ENCODE measurements around the gene SPATA18.

The SPATA18 gene, protein sequence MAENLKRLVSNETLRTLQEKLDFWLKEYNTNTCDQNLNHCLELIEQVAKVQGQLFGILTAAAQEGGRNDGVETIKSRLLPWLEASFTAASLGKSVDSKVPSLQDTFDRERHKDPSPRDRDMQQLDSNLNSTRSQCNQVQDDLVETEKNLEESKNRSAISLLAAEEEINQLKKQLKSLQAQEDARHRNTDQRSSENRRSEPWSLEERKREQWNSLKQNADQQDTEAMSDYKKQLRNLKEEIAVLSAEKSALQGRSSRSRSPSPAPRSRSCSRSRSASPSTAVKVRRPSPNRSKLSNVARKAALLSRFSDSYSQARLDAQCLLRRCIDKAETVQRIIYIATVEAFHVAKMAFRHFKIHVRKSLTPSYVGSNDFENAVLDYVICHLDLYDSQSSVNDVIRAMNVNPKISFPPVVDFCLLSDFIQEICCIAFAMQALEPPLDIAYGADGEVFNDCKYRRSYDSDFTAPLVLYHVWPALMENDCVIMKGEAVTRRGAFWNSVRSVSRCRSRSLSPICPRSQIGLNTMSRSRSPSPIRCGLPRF

DNA sequence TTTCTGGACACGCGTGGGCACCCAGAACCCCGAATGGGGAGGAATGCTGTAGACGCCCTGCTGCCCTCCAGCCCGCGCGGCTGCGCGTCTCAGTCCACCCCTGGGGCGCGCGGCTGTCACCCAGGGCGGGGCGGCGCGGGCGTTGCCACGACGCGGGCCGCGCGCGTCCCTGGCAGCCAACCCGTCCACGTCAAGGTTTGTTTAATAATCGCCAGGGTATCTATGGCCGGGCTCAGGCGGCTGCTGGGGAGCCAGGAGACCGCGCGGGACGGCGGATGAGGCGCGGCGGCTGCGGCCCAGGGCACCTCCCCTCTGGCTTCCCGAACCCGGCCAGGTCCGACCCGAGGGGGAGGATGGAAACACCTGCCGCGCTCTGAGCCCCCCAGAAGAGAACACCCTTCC, at the start of gene SPATA18:
SPATA18 (plus strand) TSS at position 92 of the 402 bp plus-strand sequence. CDS start 401 bp downstream, outside the sequence.
- DNase-seq: peak; percentile 54

DNA sequence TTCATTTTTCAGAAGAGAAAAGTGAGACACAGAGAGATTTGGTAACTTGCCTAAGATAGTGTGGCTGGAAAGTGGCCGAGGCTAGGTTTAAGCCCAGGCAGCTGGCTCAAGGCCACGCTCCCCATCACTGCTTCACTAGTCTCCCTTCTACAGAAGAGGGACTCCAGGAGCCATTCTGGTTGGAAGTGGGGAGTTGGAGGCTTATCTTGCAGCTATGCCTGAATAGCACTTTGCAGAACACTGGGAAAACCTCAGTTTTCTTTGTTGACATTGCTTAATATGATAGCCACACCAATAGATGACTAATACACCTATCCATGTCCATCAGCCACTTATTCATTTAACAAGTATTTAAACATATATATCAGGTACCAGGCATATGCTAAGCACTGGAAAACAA, 49.5 kb upstream of the SPATA18 start:
- DNase-seq: peak; percentile 55

DNA sequence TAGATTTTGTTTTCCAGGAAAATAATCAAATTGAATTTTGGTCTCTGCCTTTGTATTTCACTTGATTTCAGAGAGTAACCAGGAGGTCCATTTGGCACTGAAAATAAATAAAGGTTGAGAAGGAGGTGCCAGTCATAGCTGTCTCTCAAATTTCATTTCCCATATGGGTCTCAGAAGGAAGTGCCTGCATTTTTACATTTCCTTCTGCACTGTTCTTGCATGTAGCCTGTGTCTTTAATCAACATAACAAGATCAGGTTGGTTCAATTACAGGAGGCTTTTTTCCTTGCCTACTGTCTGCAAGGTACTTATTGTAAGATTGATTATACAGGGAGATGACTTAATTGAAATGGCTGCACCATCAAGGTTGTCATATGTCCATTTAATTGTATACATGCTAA, 46.7 kb upstream of the SPATA18 start:
- DNase-seq: no peak

DNA sequence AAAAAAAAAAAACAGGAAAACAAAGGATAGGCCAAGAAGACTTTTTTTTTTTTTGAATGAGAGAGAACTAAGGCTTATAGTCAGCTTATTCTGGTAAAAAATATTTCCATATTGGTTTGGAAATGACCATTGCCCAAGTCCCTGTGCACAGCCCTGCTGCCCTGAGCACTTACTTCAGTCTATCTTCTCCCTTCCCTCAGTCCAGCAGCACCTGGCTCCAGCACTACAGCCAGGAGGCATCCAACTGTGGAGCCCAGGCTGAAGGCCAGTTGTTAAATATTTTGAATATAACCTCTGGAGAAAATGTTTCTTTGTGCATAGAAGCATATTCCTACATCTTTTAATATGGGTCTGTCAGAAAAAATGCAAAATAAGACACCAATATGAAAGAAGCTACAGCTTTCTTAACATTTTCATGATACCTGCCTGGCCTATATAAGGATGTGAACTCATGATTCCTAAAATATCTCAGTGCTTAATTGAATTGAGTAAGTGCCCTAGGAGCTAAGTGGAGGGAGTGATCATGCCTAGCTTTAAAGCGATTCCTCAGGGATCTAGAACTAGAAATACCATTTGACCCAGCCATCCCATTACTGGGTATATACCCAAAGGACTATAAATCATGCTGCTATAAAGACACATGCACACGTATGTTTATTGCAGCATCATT, 45.4 kb upstream of the SPATA18 start:
- DNase-seq: no peak

DNA sequence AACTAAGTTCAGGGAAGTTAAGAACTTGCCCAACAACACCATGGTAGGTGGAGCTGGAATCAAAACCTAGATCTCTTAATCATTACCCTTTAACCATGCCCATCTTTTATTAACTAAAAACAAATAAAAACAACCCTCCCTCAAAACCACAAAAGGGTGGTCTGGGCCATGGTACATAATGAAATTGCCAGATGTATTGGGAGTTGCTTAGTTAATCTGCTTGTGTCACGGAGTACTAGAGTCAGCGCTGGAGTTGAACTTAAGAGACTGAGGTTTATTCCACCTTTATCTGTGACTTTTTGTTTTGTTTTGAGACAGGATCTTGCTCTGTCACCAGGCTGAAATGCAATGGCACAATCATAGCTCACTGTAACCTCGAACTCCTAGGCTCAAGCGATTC, 44.2 kb upstream of the SPATA18 start:
- DNase-seq: no peak

DNA sequence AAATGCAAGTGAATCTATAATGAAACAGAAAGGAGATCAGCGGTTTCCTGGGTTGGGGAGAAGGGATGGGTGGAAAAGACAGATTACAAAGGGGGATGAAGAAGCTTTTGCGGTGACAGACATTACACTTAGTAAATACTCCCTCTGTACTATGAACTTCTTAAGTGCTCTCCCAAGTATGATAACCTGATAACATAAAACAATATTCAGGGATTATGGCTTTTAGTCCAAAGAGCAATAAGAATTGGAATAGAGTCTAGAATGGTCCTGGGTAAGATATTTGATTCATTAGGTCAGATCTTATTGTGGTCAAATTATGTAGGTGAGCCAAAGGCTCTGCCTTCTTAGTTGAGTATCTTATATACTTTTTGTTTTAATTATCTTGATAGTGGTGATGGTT, 40.1 kb upstream of the SPATA18 start:
- DNase-seq: no peak

DNA sequence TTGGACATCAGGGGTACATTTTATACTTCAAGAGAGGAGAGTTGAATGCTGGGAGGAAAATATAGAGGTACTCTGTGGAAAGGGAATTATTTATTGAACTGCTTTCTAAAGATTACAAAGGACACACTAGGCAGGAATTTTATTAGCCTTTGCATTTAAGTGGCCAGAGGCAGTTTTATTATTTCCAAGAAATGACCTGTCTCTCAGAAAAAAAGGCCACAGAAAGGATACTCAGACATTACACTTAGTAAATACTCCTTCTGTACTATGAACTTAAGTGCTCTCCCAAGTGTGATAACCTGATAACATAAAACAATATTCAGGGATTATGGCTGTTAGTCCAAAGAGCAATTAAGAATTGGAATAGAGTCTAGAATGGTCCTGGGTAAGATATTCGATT, 38.5 kb upstream of the SPATA18 start:
- DNase-seq: no peak

DNA sequence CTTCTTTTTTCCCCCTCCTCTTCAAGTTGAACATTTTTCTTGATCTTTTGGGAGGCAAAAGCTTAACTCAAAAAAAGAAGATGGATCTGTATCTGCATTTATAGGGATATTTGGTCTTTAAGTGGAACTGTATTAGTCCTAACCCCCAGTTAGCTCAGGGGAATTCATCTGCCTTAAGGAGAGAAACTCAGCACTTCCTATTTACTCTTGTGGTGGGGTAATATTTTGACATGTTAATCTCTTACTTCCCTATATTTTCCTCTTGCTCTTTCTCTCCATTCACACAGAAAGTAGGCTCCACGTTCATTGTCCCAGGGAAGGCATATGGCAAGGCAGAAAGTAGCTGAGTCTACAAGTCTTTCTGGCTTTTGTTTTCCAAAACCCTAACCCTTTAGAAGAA, 36.2 kb upstream of the SPATA18 start:
- no peak for DNase-seq

DNA sequence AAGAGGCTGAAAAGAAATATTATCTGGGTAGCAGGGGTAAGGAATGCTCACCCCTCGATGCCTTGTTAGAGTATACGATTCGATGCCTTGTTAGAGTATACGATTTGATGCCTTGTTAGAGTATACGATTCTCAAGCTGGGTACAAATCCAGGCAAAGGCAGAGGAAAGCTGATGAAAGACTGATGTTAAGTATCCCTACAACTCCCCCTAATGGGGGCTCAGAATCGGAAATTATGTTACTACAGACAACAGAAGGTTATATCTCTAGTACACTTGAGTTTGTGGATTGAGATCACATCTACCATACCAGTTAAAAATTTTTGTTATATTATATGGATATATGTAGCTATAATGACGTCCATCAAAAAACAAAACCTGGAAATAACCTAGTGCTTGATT, 35.7 kb upstream of the SPATA18 start:
- peak; percentile 5 for DNase-seq

DNA sequence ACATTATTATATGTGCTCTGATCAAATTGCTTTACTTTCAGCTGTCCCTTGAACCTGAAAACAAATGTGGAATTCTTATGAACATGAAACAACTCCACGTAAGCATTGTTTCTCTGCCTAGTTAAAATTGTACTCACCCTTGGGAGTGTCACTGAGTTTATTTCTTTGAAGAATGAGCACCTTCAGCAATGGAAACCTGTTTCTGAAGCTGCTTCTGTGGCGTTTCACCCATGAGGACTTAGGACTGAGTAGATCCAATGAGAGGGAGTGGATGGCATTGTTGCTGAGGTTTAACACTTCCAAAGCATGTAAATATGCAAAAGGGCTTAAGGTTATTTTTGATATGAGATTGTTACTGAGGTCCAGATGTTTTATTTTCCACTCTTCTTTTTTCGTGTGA, 34.1 kb upstream of the SPATA18 start:
- DNase-seq: no peak

DNA sequence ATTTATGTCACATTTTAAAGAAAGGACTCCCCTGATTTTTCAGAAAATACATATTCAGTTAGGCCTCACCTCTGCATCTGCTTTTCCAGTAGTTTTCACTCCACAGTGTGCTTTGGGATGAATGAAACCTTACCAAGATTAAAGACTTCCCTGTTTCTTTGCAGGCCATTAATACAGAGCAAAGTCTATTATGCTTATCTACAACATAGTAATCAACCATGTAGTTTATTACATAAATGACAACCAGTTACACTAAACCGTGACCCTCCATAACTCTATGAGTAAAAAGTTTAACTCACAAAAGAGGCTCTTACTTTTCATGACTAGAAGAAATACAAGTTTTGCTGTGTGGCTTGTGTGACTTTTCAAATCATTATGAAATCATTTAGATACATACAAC, 33.3 kb upstream of the SPATA18 start:
- DNase-seq: no peak

DNA sequence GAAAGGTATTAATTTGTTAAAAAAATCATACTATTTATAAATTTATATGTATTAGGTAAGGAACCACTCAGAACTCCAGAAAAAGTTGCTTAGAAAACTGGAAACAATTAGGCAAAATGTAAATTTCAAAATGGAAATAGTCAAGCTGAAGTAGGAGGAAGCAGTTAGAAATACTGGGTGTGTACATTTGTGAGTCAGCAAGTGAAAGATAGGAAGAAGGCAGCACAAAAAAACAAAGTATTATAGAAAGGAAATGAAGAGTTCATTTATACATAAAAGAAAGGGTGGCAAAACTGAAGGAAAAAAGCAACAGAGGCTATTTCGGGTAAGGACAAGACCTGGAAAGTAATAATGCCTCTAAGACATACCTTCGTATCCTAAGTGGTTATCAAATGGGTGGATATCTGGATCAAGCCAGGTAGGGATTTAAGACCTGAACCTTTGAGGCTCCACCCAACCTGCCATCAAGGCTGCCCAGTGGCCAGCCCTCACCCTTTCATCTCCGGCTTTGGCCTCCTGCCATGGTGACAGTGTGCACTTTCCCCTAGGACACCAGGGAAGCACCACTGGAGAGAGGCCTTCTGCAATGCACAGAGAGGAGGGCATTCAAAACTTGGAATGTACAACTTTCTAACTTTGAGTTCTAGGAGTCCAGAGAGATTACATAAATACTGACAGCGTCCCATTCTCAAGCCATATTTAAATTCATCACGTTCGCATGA, 31.0 kb upstream of the SPATA18 start, which contains the start of gene LRRC66:
LRRC66 (minus strand) TSS at position 428 of the 722 bp plus-strand sequence. CDS start 2,750 bp downstream, outside the sequence.
- peak; percentile 46 for DNase-seq

DNA sequence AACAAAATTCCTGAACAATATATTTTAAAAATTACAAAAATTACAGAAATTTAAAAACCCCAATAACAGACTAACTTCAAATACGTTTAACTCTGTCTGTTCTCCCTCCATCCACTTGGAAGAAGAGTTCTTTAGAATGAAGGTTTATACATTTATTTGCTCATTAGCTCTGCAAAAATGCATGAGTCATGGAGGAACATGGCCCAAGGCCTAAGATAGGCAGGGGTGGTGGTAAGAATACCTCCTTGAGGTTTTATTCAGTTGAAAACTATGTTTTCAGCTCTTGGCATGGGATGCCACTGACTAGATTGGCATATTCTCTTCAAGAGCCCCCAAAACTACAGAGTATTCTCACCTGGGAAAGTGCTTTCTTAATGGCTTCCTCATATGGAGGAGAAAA, 22.1 kb upstream of the SPATA18 start:
- no peak for DNase-seq

DNA sequence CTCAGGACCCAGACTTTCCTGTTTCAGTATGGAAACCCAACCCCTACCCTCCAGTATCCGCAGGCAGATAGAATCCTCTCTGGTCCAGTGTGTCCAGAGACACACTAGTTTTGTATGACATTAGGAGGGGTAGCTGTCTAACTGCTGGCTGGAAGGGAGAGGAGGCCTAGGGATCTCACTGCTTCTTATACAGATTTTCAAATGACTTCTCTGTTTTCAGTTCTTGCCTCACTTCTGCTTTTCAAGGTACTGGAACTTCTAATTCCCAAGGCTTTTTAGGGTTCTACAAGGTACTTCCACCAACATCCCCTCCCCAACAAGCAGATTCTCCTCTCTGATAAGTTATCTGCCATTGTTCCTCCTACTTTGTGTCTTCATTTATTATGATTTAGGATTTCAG, 19.1 kb upstream of the SPATA18 start:
- no peak for DNase-seq

DNA sequence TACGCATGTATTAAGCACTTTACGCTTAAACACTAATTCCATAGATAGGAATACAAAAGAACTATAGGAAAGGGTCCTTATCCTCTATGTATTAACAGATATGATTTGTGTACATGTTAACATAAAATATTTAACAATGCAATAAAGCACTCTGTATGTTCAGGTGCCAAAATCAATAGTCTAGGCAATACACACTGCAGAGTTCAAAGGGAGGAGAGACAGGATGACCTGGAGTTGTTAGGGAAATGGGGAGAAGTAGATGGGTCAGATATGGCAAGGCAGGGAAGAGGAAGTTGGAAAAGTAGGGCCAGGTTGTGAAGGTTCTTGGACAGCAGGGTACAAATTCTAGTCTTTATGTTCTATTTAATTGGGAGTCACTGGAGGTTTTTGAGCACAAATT, 15.9 kb upstream of the SPATA18 start:
- DNase-seq: no peak

DNA sequence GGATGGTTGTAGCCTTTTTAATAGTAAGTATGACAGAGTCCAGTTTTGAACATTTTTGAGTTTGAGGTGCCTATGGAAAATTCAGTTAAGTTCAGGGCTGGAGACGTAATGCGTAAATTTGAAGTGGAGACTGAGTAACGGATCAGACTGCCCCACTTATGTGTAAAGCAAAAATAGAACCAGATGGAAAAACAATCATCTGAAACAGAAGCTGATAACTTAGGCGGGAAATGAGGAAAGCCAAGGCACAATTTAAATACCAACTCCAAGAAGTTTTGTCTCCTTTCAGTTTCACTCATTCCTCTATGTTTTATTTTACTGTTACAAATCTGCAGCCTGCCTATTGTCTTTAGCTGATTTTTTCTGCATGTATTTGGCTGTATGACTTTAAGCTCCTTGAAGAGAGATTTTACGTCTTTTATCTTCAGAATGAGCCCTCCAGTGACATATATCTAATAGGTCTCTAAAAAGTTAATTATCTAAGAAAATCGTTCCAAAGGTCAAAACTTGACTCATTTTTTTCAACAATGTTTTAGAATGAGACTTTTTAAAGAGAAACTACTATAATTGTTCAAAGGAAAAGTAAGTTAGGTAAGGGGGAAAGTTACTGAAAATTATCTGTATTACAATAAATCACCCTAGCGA, 14.1 kb upstream of the SPATA18 start:
- no peak for DNase-seq

DNA sequence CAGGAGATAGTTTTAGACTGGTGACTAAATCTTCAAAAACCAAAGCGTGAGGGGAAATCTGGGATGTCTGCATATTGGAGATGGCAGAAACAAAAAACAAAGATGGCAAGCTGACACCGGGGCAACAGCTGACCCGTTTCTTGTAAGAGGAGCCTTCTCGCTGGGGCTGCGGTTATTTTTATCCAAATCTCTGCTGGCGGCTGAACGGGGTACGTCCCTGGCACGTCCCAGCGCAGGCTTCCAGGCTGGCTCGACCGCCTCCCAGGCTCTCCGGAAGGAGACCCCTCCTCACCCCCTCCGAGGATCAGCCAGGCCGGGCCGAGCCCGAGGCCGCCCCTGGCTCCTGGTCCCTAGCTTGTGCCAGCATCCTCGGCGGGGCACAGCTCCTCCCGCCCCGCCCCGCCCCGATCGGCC, 13.4 kb upstream of the SPATA18 start:
- DNase-seq: peak; percentile 56

DNA sequence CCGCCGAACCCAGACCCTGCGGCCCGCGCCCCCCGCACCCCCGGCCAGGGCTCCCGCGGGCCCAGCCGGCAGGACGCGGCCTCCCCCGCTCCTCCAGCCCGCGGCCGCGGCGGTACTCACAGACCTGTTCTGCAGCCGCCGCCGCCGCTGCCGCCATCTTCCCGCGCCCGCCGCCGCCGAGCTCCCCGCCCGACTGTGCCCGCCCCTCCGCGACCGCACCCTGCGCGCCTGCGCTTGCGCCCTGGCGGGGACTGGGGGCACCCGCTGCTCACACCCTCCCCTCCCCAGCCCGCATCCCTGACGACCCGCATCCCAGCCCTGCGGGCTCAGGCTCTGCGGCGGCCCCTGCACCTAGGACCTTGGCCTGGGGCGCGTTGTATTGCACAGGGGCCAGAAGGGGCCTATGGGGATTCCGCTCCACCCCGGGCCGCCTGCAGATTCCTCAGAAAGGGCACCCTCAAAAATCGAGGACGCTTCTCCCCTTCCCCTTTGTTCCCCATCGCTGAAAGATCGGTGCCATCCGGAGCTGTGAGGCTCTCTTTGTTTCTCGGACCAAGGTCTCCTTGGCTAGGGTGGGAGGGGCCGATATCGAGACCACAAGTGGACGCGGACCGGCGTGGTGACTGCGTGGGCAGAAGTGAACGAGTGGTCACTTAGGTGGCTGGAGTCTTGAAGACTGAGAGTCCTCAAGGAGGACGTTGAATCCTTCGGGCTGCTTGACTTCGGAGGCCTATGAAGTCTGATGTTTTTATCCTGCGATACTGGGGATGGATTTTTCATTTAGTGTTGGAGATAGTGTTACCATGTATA, 12.8 kb upstream of the SPATA18 start, which contains the start of gene SGCB:
SGCB (minus strand) TSS at position 197 of the 810 bp plus-strand sequence; CDS start at position 157, 40 bp downstream.
- DNase-seq: peak; percentile 56

DNA sequence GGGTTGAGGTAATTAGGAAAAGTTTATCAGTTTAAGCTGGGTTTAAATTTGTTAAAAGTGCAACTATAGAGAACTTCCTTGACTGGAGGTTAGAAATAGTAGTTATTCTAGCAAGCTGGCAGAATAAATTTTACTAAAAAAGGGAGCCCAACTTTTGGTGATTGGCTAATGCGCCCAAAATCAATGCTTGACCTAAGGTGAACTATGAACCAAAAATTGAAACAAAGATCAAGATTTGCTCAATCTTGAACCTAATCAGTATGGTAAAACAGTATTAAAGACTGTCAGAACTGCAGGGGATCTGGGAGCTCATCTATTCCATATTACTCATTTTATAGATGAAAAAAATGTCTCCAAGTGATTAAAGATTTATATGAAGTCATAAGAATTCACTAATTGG, 6.1 kb upstream of the SPATA18 start:
- no peak for DNase-seq

DNA sequence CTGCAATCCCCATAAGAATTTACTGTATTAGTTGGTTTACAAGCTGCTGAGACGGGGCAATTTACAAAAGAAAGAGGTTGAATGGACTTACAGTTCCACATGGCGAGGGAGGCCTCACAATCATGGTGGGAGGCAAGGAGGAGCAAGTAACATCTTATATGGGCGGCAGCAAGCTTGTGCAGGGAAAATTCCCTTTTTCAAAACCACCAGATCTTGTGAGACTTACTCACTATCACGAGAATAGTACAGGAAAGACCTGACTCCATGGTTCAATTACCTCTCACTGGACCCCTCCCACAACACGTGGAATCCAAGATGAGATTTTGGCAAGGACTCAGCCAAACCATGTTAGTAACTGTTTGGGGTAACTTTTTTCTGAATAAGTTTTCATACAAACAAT, 1.8 kb upstream of the SPATA18 start:
- DNase-seq: no peak

DNA sequence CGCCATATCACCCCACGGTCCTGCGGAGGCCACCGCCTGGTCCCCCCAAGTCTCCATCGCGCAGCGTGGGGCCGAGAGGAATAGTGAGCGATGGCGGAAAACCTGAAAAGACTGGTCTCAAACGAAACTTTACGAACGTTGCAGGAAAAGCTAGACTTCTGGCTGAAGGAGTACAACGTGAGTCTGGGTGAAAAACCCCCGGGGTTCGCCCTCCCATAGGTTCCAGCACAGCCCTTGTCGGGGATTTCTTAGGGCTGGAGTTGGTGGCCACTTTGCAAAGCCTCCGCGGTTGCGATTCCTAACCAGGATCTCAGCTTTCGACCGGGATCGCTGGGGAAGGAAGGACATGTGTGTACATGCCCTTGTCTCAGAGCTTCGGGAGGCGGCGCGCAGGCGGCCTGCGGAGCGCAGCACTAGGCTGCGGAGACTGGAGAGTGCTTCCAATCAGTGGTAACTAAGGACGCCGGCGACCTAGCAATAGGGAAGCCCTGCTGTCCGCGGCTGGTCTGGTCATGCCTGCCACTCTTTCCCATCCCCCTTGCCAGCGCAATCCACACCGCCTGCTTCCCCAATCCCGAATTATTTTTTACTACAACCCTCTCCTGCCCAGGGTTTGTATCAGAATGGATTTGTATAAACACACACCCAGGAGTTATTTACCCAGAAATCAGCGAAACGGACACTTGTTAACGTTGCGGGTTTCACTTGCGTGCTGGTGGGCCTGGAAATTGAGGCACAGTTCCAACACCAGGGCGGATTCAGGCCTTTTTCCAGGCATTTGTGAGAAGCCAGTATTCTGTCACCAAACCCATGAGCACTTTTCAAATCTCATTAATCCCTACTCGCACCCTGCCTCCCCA, 741 bp downstream of the SPATA18 start:
- peak; percentile 88 for DNase-seq
